Left lobe of liver (tissue), 2 donors: ENCODE results near the gene TLR3. TPM values are rescaled to one million over a fixed set of nuclear protein-coding genes. Genes with fewer than 3 reads are reported as not detected.
"Not testable (repeated sequence)": the region's sequence is repeated elsewhere in the genome, so short reads cannot be mapped to it uniquely, and the experiment has no call there.

Experiments used
- ATAC-seq: fragments of 200-7000 bp; cut with Tn5 transposase; one replicate; pipeline ENCODE4 v1.9.1; 2020; ENCODE audit warnings: mild to moderate bottlenecking, moderate library complexity
- DNase-seq: peaks from one replicate; pipeline ENCODE4 v3.0.0-alpha.2; 2020; ENCODE audit warnings: low spot score
- total RNA-seq: library from RNA; stranded (reverse); gene quantifications from one replicate; pipeline ENCODE4 v1.2.1, GENCODE V29; 2021
- donor health status: DM: no; HTN: no; CAD: no; lungs with moderate emphysema.
- donor health status: DM: no; HTN: yes; CAD: no.

TLR3 gene
- total RNA-seq, 1 donor from 2014 or later, result 7.7 TPM

DNA sequence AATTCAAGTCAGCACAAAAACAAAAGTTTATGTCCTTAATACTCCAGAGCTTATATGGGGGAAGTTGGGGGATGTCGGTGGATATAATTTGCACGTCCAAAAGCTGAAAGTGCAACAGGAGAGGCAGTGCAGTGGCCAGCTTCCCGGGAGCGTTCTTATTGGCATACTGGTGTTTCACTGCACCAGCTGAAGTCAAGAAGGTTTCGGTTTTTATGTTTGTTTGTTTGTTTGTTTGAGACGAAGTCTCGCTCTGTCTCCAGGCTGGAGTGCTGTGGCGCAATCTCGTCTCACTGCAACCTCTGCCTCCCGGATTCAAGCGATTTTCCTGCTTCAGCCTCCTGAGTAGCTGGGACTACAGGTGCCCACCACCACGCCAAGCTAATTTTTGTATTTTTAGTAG is 28.6 kb upstream of the TLR3 start:
- DNase-seq (no peak), ATAC-seq (peak; percentile 25)

DNA sequence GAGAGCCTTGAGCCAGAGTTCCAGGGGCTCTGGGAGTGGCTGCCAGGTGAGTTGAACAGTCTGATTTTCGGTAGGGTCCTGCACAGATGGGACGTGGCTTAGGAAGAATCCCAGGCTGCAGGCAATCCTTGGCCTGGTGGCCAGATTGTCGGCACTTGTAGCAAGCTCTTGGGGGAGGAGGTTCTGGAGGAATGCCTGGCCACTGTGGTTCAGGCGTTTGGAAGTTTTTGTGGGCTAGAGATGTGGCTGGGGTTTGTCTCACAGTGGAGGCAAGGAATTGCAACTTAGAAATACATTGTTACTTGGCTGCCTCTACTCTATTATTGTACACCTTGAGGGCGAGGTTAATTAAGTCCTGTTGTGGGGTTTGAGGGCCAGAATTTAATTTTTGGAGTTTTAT is 21.5 kb upstream of the TLR3 start:
- ATAC-seq, DNase-seq: not testable (repeated sequence)

DNA sequence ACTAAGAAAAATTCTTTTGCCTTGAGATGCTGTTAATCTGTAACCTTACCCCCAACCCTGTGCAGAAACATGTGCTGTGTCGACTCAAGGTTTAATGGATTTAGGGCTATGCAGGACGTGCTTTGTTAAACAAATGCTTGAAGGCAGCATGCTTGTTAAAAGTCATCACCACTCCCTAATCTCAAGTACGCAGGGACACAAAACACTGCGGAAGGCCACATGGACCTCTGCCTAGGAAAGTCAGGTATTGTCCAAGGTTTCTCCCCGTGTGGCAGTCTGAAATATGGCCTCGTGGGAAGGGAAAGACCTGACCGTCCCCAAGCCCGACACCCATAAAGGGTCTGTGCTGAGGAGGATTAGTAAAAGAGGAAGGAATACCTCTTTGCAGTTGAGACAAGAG is 18.8 kb upstream of the TLR3 start:
- DNase-seq, ATAC-seq: not testable (repeated sequence)

DNA sequence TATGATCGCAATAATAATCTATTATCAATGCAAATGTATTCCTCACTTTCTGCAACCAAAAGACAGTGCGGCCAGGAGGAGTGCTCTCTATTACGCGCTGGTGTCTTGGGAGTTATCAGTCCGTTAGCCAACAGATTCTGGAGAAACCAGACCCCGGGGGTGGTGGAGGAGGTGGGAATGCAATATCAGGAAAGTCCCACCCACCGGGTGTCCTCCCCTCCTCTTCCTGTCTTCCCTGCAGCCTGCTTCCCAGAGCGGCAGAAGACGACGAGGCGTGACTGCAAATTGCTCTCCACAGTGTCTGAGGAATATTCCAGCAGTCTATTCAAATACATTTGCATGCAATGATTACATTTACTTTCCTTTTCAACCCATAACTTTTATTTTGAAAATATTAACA is 17.9 kb upstream of the TLR3 start:
- ATAC-seq (no peak), DNase-seq (no peak)

DNA sequence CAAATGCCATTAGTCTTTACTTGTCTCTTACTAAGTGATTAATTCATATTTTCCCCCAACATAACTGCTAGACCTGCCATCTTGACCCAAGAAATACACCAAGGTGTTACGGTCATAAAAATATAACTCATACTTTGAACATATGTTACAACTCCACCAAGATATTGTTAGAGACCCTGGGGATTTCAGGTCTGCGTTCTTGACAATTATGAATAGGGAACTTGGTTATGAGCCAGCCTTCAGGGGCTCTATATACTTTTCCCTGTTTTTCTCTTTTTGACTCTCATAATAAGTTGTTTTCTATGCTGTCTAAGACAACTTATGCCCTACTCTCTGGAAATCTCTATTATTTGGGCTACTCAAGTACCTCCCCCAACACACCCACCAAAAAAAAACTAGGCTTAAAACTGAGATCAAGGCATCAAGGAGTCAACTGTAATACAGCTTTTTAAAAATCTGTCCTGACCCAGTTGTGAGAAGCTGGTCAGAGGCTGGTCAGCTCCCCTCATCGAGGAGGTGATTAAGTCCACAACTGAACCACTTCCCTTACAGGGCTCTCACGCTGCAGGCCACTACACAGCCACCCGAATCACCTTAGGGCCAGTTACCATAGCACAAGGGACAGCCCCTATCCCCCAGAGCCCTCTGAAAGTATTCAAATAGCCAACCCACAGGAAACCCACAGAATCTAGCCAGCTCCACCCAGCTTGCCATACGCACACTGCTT is 10.5 kb upstream of the TLR3 start:
- ATAC-seq (no peak), DNase-seq (no peak)

DNA sequence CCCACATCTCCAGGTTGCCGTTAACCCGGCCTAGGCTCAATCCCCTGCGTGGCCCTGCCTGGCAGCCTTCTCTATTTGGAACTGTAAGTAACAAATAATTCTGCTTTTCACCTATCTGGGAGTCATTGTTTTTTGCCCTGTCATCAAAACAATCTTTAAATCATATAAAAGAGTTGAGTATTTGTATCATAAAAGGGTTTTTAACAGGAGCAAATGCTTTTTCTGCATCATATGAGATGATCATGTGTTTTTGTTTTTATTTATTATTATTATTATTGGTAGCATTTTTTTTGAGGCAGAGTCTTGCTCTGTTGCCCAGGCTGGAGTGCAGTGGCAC is 10.0 kb upstream of the TLR3 start:
- no peak for DNase-seq
- ATAC-seq, result no peak

DNA sequence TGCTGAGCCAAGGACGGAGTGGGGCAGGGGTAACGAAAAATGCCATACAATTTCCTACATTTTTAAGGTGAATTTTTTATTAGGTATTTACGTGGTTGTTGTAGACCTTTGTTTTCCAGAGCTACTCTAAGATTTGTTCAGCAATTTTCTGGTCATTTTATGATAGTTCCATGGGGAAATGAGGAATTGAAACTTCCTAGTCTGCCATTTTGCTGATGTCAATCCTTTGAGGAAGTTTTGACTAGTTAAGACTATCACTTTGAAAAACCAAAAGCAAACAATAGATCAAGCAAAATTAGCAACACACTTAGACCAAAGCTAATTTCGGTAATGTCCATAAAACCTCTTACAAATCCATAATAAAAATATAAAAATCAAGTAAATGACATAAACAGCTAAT is 7.0 kb upstream of the TLR3 start:
- DNase-seq (no peak), ATAC-seq (no peak)

DNA sequence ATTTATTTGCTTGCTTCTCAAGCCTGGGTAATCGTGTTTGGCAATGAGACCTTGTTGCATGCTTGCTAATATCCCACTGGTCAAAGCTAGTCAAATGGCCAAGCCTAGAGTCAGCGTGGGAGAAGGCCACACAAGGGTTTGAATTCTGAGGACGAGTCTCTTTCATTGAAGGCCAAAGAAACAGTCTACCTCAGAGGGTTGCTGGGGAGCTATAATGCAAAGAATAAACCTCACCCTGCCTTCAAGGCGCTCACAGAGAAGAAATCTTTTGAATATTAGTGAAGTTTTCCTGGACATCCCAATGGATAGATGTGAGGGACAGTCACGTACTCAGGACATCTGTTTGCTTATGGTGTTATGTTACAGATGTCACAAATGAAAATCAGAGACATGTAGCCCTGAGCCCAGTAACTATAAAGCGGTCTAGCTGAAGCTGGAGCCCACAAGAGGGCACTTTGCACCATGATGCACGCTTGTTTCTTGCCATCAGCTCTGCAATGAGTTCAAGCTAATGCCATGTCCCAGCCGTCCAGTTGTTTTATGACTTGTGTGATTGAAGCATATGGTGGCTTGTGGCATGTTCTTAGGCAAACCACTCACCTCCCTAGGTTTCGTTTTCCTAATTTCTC is 1.1 kb upstream of the TLR3 start:
- DNase-seq (peak; percentile 82), ATAC-seq (peak; percentile 96)

DNA sequence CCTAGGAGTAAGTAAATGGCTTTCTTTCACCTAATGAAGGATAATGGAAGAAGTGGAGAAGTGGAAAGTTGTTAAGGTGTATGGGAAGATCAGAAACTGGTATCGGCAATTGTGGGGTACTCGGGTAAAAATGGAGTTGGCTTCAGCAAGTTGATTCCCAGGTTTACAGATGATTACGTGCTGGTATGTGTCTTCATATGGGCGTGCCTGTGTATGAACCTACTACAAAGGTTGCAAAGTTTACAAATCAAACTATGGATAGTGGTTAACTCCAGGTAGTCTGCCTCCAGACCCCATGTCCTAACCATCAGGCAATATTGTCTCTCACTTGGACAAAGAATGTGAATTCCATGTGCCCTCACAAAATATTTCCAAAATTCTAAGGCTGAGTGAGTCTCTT is 773 bp downstream of the TLR3 start:
- ATAC-seq (no peak), DNase-seq (no peak)

DNA sequence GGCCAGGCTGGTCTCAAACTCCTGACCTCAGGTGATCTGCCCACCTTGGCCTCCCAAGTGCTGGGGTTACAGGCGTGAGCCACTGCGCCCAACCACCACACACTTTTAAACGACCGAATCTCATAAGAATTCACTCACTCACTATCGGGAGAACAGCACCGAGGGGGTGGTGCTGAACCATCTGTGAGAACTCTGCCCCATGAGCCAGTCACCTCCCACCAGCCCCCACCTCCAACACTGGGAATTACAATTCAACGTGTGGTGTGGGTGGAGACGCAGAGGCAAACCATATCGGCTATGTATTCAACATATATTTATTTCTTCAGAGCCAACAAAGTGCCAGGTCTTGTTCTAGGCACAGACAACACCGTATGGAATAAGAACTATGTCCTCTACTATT is 3.6 kb downstream of the TLR3 start:
- ATAC-seq (no peak), DNase-seq (no peak)

DNA sequence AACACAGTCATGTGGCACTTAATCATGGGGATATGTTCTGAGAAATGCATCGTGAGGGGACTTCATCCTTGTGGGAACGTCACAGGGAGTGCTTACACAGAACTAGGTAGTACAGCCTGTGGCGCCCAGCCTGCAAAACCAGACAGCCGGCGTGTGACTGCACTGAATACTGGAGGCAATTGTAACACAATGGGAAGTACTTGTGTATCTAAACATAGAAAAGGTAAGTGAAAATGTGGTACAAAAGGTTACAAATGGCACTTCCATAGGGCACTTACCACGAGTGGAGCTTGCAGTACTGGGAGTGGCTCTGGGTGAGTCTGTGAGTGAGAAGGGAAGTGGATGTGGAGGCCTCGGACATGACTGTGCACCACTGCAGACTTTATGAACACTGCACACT is 5.2 kb downstream of the TLR3 start:
- DNase-seq (no peak), ATAC-seq (peak; percentile 42)

DNA sequence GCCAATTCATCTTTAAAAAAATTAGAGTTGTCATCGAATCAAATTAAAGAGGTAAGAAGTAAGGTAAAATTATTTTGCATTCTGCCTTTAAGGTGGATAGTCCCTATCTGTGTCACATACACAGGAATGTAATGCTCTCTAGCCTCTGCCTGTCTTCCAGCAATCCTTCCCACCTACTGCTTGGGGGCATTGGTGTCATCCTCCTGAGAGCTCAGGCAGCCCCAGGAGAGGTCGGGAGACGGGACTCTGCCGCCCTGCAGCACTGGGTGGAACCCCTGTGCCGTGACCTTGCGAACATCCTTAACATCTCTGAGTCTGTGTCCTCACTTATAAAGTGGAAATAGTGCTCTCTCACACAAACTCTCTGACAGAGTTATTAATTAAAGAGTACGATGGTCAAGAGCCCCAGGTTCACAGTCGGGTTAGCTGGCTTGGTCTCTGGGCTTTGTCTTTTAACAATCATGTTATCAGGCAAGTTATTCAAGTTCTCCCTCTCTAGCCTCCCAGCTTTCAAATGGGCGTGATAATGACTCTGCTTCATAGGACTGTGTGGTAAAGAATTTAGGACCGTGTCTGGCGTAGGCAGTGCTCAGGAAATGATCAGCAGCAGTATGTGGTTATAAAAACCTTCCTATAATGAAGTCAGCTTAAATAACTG is 10.2 kb downstream of the TLR3 start:
- DNase-seq (no peak), ATAC-seq (no peak)

DNA sequence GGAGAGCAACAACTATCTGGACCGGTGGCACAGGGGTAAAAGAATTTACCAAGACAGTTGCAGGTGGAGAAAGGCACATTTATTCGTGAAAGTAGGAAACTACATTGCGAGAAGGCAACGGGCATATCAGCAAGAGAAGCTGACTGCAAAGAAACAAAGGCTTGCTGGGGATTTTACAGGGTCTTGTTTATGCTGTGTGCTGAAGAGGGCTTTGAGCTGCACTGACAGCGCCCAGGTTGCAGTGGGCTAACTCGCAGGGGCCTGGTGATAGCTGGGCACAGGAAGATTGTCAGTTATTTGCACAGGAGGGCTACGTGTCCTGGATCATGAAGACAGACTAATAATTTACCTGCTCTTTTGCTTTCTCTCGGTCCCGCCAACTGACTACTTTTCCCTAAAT is 10.7 kb downstream of the TLR3 start:
- DNase-seq (no peak), ATAC-seq (no peak)

DNA sequence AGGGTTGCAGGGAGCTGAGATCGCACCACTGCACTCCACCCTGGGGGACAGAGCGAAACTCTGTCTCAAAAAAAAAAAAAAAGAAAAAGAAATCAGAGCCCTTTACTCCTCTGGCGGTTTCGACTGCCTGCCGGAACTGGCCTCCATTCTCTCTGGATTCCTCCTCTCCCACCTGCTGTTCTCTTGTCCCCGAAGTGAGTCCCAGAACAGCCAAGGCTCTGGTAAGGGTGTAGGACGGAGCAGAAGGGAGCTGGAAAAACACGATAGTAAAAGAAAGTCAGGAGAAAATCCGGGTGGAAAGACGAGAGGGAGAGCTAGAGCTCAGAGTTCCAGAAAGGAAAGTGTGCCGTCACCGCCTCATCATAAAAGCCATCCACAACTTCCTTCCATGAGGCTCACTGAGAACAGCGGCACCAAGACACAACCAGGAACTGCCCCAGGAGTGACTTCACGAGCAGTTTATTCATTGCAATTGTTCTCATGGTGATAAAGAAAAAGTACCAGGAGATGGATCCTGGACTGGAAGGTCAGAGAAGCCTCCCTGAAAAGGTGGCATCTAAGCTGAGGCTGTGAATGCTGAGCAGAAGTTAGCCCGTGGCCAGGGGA is 12.3 kb downstream of the TLR3 start:
- DNase-seq (no peak), ATAC-seq (no peak)

DNA sequence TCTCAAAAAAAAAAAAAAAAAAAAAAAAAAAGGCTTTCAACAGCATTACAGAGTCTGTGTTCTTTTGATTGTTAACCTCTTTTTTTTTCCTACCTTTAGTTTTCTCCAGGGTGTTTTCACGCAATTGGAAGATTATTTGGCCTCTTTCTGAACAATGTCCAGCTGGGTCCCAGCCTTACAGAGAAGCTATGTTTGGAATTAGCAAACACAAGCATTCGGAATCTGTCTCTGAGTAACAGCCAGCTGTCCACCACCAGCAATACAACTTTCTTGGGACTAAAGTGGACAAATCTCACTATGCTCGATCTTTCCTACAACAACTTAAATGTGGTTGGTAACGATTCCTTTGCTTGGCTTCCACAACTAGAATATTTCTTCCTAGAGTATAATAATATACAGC is 13.3 kb downstream of the TLR3 start:
- DNase-seq (no peak), ATAC-seq (no peak)

DNA sequence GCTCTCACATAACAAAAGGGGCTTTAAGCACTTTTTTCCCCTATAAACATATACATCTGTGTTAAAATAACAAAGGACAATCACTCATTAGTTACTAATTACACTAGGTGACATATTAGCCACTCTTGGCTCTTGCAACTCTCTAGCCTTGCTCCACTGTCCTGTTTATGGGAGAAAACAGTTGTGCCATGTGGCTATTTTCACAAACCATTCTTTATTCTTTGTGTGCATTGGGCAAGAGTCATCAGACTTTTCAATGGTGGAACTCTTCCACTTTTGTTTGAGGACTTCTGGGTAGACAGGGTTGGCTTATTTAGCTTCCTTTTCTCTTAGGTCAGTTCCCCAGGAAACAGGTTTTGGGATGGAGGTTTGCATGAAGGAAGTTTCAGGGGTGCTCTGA is 19.6 kb downstream of the TLR3 start:
- DNase-seq (no peak), ATAC-seq (no peak)

DNA sequence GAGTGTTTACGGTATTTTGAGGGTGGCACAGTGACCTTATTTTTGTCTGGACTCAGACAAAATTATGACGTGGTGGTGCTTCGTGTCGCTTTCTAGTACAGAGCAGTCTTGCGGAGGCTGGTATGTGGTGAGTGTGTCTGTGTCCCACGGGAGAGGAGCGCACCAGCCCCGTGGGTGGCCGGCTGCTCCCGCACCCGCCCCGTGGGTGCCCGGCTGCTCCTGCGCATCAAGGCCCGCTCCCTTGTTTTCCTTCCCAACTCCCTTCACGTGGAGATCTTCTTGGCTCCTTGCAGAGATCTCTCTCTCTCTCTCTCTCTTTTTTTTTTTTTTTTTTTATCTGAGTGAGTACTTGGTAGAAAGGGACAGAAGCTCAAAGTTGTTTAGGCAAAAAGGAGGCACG is 23.3 kb downstream of the TLR3 start:
- ATAC-seq (no peak), DNase-seq (no peak)

DNA sequence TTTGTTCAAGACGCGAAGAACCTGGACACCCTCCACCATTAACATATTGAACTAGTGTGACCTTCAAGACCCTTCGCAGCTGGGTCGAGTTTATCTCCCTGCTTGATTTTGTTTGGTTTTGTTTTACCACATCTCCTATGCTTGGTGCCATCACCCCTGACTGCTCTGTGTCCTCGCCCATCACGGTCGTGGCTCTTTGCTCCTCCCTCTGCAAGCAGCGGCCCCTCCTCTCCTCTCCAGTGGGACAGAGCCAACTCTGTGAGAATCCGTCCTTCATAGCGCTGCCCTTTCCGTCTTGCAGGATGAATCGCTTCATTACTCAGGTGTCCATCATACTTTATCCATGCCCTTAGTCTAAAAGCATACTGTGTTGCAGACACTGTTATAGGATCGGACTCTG is 26.4 kb downstream of the TLR3 start:
- DNase-seq (peak; percentile 49), ATAC-seq (peak; percentile 91)

DNA sequence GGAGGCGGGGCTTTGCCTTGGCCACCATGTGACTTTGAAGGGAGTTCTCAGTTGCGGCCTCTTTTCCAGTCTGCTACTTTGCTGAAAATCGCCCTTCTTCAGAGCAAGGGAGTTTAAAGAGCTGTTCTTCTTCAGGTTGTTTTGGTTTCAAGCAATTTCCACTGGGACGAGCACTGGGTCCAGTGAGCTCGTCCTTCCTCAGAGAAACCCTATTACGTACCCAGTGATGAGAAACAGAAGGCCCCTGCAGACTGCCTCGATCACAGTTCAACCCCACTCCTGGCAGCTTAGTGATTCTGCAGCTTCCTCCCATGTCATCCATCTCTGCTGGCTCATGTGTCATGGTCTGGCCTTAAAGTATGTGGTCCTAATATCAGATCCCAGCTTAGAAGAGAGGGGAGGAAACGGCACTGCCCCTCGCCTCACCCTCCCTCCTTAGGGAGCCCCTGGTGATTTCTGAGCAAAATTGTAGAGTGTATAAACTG is 27.8 kb downstream of the TLR3 start:
- peak; percentile 31 for ATAC-seq
- DNase-seq, result no peak

DNA sequence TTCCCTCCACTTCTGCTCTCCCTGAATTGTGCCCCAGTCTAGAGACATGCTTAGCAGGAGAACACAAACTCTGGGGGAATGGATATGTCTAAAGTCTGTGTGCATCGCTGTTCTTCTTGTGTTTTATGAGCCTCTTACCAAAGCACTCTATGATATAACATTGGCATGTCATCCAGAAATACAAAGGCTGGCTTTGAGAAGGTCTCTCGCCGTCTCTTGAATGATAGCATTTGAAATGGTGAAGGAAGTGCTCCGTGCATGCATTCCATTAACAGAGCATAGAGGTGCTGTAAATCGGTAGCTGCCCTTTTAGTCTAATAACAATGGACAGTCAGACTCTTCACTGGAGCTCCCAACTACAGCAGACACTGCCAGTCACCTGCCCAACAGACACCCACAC is 28.4 kb downstream of the TLR3 start:
- ATAC-seq, result no peak
- no peak for DNase-seq

DNA sequence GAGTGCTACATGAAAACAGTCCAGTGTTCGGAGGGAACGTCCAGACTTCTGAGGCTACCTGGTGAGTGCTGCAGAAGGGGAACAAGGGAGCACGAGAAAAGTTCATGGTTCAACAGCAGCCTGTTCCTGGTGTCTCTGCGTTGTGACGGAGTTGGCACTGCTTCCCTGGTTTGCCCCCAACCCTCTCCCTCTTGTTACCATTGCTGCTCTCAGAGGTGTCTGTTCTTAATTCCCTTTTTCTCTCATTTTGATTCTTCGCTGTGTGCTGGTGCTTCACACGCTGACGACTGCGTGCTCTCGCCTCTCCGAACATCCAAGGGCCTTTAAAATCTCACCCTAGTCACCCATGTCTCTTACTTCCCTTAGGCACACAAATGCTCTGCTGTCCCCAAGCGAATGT is 34.0 kb downstream of the TLR3 start:
- ATAC-seq (no peak), DNase-seq (no peak)
